ENCODE data around the gene ZNF292. TPM values are rescaled to one million over a fixed set of nuclear protein-coding genes. Genes with fewer than 3 reads are reported as not detected.
A peak's percentile ranks its signal among the peaks of the same experiment; 100 is the strongest.
"Not testable (repeated sequence)": the region's sequence is repeated elsewhere in the genome, so short reads cannot be mapped to it uniquely, and the experiment has no call there.

Gene ZNF292
- total RNA-seq, 2 experiments from 2014 or later: 81.5 to 82.5 TPM

DNA sequence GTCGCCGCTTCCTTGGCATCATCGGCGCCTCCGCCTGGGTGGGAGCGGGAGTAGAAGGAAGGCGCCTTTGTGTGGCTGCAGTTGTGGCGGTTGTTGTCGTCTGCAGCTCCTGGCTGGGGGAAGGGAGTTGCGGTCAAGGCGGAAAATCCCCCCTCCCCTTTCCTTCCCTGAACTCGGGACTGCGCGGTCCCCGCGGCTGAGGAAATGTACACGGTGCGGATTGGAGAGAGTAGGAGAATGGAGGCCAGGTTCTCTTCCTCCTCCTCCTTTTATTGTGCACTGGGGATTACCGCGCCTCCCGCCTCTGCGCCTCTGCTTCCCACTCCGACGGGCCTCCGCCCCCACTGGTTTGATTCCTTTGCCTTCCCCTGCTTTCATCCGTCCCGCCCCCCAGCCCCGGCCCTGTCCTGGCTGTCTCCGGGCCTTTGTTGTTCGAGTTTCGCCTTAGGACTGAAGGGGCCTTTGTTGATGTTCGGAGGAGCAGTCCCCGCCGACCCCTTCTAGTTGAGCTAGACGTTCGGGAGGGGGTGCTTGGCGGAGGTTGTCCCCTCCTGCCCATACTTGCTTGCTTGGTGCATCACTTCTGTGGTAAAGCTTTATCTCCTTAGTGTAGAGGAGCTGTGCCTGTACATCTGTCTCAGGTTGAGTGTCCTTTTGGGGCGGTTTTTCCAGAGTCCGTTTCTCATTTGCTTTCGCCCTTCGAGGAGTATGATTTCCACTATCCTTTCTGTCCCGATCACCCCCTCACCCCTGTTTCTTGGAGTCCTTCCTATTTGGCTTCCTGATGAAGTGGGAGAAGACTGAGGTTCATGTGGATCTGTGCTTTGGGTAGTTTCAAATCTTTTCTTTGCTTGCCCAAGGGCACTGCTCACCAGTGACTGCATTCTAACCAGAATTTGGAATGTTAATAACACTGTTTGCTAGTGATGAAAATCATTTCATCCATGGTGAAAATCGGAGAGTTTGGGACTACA is 764 bp downstream of the ZNF292 start:
- intact Hi-C loops (cut with DNase I, micrococcal nuclease): loop anchor here (2.0 to 10.0 kb wide), 7 partner anchors 46 to 1929 kb away; partner anchors contain the start of genes CFAP206 (in 1 of the 2), PNRC1 (in 1 of the 2), RNGTT (in 1 of the 2) and SMIM8 (in 1 of the 2)
- H3K9me3 ChIP-seq (ENCODE audit: control insufficient read depth in 1 of 2, insufficient read depth in 1 of 2, low read length in 2 of 2): no peaks in the 10 kb centered on the region
- peaks cover 50% of the 10 kb centered on the region for H3K4me1 ChIP-seq (ENCODE audit: insufficient read depth, low read length)
- H3K9me3 Mint-ChIP-seq: no peaks in the 10 kb centered on the region
- peak overlapping the region; percentile 86 for H3K4me3 ChIP-seq (ENCODE audit: low read length)
- H3K27ac Mint-ChIP-seq: peak overlapping the region; percentile 88
- no peaks in the 10 kb centered on the region for H3K27me3 Mint-ChIP-seq
- TF ChIP-seq, protein P1, sequence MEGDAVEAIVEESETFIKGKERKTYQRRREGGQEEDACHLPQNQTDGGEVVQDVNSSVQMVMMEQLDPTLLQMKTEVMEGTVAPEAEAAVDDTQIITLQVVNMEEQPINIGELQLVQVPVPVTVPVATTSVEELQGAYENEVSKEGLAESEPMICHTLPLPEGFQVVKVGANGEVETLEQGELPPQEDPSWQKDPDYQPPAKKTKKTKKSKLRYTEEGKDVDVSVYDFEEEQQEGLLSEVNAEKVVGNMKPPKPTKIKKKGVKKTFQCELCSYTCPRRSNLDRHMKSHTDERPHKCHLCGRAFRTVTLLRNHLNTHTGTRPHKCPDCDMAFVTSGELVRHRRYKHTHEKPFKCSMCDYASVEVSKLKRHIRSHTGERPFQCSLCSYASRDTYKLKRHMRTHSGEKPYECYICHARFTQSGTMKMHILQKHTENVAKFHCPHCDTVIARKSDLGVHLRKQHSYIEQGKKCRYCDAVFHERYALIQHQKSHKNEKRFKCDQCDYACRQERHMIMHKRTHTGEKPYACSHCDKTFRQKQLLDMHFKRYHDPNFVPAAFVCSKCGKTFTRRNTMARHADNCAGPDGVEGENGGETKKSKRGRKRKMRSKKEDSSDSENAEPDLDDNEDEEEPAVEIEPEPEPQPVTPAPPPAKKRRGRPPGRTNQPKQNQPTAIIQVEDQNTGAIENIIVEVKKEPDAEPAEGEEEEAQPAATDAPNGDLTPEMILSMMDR (IDR thresholded peaks at IDR 0.05): no peak
- H3K36me3 Mint-ChIP-seq (ENCODE audit: low read depth): peaks cover 28% of the 10 kb centered on the region
- CTCF ChIA-PET: interaction anchor here (0.7 to 1.1 kb wide), 2 partner anchors 81 to 237 kb away, joined by 3 read pairs; no protein-coding TSS in a partner anchor
- no peaks in the 10 kb centered on the region for H3K27me3 ChIP-seq (ENCODE audit: control insufficient read depth in 1 of 2, insufficient read depth in 2 of 2, low read length in 2 of 2)
- H3K4me3 Mint-ChIP-seq: peak overlapping the region; percentile 92
- ATAC-seq (ENCODE audit: poor library complexity) (peak; percentile 10), DNase-seq (peak in 11 of 14 experiments; percentile 5 to 86 (median 38))
- POLR2A ChIA-PET: interaction anchor here (0.7 to 1.9 kb wide), 11 partner anchors 8 to 1924 kb away, joined by 3 to 7 read pairs (median 3); partner anchors contain the start of genes AKIRIN2, PNRC1 and SLC35A1
- peaks cover 6% of the 10 kb centered on the region for H3K36me3 ChIP-seq (ENCODE audit: insufficient read depth, low read length)
- H3K4me1 Mint-ChIP-seq (ENCODE audit: low read depth): peaks cover 70% of the 10 kb centered on the region
- H3K27ac ChIP-seq (ENCODE audit: low read depth in 1 of 2, low read length in 2 of 2): peak overlapping the region; percentile 95 to 96

DNA sequence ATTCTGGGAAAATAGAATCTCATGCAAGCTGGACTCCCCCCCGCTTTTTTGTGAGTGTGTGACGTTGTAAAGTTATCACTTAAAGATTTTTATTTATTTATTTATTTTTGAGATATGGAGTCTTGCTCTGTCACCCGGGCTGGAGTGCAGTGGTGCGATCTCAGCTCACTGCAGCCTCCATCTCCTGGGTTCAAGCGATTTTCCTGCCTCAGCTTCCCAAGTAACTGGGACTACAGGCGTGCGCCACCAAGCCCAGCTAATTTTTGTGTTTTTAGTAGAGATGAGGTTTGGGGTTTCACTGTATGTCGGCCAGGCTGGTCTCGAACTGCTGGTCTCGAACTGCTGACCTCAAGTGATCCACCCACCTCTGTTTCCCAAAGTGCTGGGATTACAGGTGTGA is 2.2 kb downstream of the ZNF292 start:
- Mint-ChIP-seq H3K36me3 (ENCODE audit: low read depth) (peaks cover 28% of the 10 kb centered on the region), H3K4me3 (peak overlapping the region; percentile 71), H3K4me1 (ENCODE audit: low read depth) (peaks cover 77% of the 10 kb centered on the region)
- H3K27ac Mint-ChIP-seq; H3K9me3 Mint-ChIP-seq; H3K27me3 ChIP-seq (ENCODE audit: control insufficient read depth in 1 of 2, insufficient read depth in 2 of 2, low read length in 2 of 2); H3K4me3 ChIP-seq (ENCODE audit: low read length); ATAC-seq (ENCODE audit: poor library complexity); H3K9me3 ChIP-seq (ENCODE audit: control insufficient read depth in 1 of 2, insufficient read depth in 1 of 2, low read length in 2 of 2); DNase-seq; H3K27ac ChIP-seq (ENCODE audit: low read depth in 1 of 2, low read length in 2 of 2); H3K27me3 Mint-ChIP-seq; H3K36me3 ChIP-seq (ENCODE audit: insufficient read depth, low read length): not testable (repeated sequence)
- intact Hi-C loops (cut with DNase I, micrococcal nuclease): loop anchor here (5.0 to 10.0 kb wide), 6 partner anchors 45 to 1927 kb away; partner anchors contain the start of genes CFAP206 (in 1 of the 2), PNRC1 (in 1 of the 2), RNGTT (in 1 of the 2) and SMIM8 (in 1 of the 2)
- ChIA-PET POLR2A (interaction anchor here (1.2 kb wide), 1 partner anchor 315 kb away, joined by 4 read pairs; the partner anchor contains the start of gene SLC35A1), CTCF (interaction anchor here (1.0 to 1.6 kb wide), 2 partner anchors 12 to 15 kb away, joined by 3 read pairs; no protein-coding TSS in a partner anchor)
- H3K4me1 ChIP-seq (ENCODE audit: insufficient read depth, low read length): peaks cover 42% of the 10 kb centered on the region

DNA sequence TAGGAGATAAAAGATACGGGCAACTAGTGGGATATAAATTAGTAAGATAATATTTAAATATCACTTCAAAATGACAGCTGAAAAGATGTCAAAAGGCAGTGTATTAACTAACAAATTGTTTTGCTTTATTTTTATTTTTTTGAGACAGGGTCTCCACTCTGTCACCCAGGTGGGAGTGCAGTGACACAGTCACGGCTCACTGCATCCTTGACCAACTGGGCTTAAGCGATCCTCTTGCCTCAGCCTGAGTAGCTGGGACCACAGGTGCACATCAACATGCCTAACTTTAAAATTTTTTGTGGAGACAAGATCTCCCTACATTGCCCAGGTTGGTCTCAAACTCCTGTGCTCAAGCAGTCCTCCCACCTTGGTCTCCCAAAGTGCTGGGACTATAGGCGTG is 5.9 kb downstream of the ZNF292 start:
- ChIA-PET CTCF (no interaction called here), POLR2A (no interaction called here)
- Mint-ChIP-seq H3K9me3 (no peaks in the 10 kb centered on the region), H3K27me3 (no peaks in the 10 kb centered on the region), H3K36me3 (ENCODE audit: low read depth) (peaks cover 21% of the 10 kb centered on the region), H3K27ac (no peak overlapping the region), H3K4me3 (no peak overlapping the region), H3K4me1 (ENCODE audit: low read depth) (peaks cover 84% of the 10 kb centered on the region)
- intact Hi-C loops (cut with DNase I, micrococcal nuclease): no loop called here
- H3K36me3 ChIP-seq (ENCODE audit: insufficient read depth, low read length): peaks cover 6% of the 10 kb centered on the region
- ATAC-seq (ENCODE audit: poor library complexity) (no peak), DNase-seq (no peak)
- no peak overlapping the region for H3K27ac ChIP-seq (ENCODE audit: low read depth in 1 of 2, low read length in 2 of 2)
- H3K4me1 ChIP-seq (ENCODE audit: insufficient read depth, low read length): peaks cover 37% of the 10 kb centered on the region
- no peaks in the 10 kb centered on the region for H3K27me3 ChIP-seq (ENCODE audit: control insufficient read depth in 1 of 2, insufficient read depth in 2 of 2, low read length in 2 of 2)
- TF ChIP-seq, protein P1 (IDR thresholded peaks at IDR 0.05): no peak
- H3K9me3 ChIP-seq (ENCODE audit: control insufficient read depth in 1 of 2, insufficient read depth in 1 of 2, low read length in 2 of 2): no peaks in the 10 kb centered on the region
- no peak overlapping the region for H3K4me3 ChIP-seq (ENCODE audit: low read length)
